HUDEP-2 (cell line): ENCODE results near the gene TM9SF4.

Source experiments
- DNase-seq, 76 experiments: peaks; one replicate each; lab custom pipeline; 2025; ENCODE audit not compliant: unreplicated experiment in 76 of 76; lab: John Stamatoyannopoulos, UW

Gene TM9SF4

DNA sequence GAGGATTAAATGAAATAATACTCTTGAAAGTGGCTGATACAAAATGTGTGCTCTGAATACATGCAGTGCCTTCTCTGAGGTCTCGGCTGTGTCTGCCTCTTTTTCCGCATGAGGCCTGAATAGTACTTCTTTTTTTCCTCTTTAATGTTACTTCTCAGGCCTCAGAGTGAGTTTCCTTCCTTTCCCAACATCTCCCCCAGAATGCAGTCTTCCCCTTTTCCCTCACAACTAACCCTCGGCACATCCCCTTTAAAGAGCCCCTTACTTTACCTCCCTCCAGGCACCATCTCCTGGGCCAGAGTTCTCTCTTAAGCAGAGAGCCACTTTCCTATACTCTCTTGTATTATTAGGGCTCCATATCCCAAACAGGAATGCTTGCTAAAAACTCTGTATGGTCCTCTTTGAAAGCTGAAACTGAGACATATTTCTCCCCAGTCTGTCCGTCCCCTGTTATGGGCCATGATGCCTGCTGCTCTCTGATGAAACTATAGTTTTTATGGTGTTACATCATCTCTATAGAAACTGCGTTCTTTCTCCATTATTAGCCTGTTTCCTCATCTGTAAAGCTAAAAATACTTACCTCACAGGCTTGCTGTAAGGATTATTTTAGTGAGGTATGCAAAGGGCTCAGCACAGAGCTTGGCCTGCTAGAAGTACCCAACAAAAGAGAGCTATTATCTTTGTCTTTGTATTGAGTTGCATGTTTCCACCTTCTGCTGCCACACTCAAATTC lies 95.8 kb downstream of the TM9SF4 start:
- DNase-seq = no peak

- DNase-seq = peak in 1 of 76 experiments; percentile 10
Measured at GRCh38 chr20:32205843-32206759, 96.6 kb downstream of the TM9SF4 start.

DNA sequence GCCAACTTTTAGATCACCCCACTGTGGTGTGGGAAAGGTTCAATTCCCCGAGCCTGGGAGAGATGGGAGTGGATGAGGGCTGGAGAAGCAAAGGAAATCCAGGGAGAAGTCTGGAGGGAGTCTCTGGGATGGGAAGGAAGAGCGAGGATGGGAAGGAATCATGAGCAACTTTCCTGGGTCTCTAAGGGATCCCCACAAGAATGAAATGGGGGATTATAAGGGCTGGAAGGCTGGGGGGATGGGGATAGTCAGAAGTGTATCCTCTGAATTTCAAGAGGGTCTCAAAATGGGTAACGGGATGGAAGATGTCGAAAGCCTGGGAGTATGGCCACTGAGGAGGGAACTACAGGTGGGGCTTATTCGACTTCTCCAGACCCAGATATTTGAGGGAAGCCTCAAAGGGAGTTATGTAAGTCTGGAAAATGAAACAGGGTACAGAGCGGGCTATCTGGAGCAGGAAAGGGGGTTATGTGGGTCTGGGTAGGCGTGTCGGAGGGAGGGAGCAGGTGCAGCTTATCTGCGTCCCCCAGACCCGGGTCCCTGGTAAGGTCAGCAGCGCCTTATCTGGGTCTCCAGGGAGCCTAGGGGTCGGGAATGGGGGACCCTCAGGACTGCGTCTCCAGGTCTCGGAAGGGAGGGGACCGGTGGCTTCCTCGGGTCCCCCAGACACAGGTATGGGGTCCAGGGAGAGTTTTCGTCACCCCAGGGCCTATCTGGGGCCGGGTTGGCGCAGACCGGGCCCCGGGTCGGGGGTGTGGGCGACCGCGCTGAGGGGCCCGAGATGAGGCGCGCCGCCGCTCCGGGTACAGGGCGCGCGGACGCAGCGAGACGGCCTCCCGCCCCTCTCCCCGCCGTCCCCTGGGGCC lies 97.5 kb downstream of the TM9SF4 start:
- peak in 36 of 76 experiments; percentile 3 to 63 (median 26) for DNase-seq

DNA sequence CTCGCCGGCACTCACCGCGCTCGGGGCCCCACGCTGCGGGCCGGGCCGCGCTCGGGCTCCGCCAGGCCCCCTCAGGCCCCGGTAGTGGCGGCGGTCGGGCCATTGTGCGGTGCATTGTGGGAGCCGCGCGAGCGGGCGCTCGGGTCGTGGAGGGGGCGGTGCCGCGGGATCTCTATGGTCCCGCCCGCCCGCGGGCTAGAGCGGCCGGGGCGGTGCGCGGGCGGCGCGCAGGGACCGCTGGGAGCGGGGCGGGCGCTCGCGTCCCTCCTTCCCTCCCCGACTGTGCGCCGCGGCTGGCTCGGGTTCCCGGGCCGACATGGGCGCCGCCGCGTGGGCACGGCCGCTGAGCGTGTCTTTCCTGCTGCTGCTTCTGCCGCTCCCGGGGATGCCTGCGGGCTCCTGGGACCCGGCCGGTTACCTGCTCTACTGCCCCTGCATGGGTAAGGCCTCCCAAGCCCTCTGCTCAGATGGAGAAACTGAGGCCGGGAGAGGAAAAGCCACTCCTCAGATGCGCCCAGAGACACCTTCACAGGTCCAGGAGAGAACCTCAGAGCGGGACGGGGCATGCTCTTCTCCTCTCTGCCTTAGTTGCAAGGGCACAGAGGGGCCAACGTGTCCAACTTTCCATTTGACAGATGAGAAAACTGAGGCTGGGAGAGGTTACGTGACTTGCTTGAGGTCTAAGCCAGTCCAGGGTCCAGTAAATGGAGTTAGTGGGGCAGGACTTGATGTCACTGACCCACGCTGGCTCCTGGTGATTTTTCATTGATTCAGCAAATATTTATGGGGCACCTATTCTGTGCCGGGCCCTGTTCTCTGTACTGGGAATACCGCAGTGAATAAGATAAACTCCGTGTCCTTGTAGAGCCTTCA lies 98.3 kb downstream of the TM9SF4 start, which contains the start of the genes PLAGL2 and POFUT1:
PLAGL2 (minus strand) TSS at position 118 of the 873 bp plus-strand sequence. CDS start 5,565 bp downstream, outside the sequence.
POFUT1 (plus strand) TSS at position 255 of the 873 bp plus-strand sequence; CDS start at position 317, 62 bp downstream.
- DNase-seq = peak in 72 of 76 experiments; percentile 14 to 87 (median 72)

DNA sequence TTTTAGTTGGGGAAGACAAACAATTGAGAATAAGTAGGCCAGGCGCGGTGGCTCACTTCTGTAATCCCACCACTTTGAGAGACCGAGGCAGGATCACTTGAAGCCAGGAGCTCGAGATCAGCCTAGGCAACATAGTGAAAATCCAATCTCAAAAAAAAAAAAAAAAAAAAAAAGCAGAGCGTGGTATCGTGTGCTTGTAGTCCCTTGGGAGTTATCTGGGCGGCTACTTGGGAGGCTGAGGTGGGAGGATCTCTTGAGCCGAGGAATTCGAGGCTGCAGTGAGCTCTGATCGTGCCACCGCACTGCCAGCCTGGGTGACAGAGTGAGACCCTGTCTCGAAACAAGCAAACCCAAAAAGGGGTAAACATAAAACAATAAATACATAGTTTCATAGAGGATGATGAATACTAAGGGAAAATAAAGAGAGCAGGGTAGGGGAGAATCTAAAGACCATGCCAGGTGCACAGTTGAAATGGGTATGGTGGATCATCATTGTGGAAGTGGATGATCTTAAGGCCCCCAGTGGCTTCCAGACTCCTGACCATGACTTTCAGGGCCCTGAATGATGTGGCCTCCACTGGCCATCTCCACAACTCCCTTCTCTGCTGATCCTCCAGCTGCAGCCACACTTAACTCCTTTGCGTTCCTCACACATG lies 99.1 kb downstream of the TM9SF4 start:
- DNase-seq = no peak

DNA sequence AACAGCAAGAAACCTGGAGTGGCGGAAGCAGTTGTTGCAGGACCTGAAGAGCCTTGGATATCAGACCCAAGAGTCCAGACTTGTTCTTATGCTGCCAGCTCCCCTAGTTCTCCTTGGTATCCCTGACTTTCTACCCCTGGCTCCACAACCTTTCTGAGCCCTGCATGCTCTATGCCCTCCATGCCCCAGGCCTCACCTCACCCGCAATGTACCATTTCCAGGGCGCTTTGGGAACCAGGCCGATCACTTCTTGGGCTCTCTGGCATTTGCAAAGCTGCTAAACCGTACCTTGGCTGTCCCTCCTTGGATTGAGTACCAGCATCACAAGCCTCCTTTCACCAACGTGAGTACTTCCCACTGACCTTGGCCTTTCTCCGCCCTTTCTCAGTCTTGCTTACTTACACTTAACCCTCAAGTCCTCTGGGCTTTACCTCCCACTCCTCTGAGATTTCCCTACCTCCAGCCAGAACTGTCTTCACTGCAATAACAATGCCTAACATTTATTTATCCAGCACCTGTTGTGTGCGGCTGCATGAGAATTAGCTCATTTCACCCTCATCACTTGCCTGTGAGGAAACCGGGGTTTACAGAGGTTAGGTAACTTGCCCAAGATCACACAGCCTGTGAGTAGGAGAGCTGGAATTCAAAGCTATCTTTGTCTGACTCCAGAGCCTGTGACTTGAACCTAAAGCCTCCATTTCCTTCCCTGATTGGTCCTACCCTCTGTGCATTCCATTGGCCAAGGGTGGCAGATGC lies 100.5 kb downstream of the TM9SF4 start:
- DNase-seq = no peak

- no peak for DNase-seq
Measured at GRCh38 chr20:32213870-32214269, 104.4 kb downstream of the TM9SF4 start.

- DNase-seq = no peak
Measured at GRCh38 chr20:32215147-32215546, 105.6 kb downstream of the TM9SF4 start.

DNA sequence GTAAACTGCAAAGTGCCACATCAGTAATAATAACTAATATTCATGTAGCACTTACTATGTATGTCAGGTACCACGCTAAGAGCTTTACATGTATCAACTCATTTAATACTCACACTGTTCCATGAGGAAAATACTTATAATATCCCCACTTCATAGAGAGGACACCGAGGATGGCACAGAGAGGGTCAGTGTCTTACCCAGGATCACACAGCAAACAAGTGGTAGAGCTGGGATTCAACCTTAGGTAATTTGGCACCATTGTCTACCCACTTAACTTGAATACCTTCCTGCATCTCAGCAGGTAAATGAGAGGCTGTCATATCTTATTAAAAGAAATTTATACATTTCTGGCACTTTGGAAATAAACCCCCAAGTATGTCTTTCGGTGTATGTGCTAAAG lies 106.2 kb downstream of the TM9SF4 start:
- no peak for DNase-seq

- no peak for DNase-seq
Measured at GRCh38 chr20:32216179-32217142, 106.9 kb downstream of the TM9SF4 start.
